H54 (cell line): ENCODE measurements around the gene F13A1.

Experiments used
- DNase-seq: peaks from one replicate; pipeline ENCODE4 v3.0.0; 2011; ENCODE audit warnings: low spot score, mixed read lengths; ENCODE audit not compliant: insufficient read length
- FAIRE-seq: peaks from 3 replicates; lab custom pipeline; 2011; peaks lifted over from hg19 to GRCh38; lab: Jason Lieb, UNC
- POLR2A ChIP-seq: IDR thresholded peaks from 2 replicates; pipeline ENCODE4 v1.6.1; 2011; ENCODE audit warnings: low read depth, mild to moderate bottlenecking, low read length

The F13A1 gene

GRCh38 chr6:6319952-6320811, at the start of gene F13A1:
TSS of gene F13A1 (minus strand) at chr6:6320662. CDS start at chr6:6318664, 1,998 bp downstream.
- DNase-seq (no peak), FAIRE-seq (no peak)
- no peak for TF ChIP-seq POLR2A

- DNase-seq = no peak
- no peak for FAIRE-seq
- TF ChIP-seq POLR2A = no peak
Observed at GRCh38 chr6:6368684-6369052, 48.2 kb upstream of the F13A1 start.

- DNase-seq = no peak
- FAIRE-seq = no peak
Observed at GRCh38 chr6:6368040-6368683, 47.7 kb upstream of the F13A1 start.

GRCh38 chr6:6366803-6367202, 46.3 kb upstream of the F13A1 start:
- no peak for FAIRE-seq
- no peak for DNase-seq
- TF ChIP-seq POLR2A = no peak

More at GRCh38 chr6:6368040-6368683, 47.7 kb upstream of the F13A1 start:
- TF ChIP-seq POLR2A = no peak

- no peak for FAIRE-seq
- no peak for TF ChIP-seq POLR2A
Observed at GRCh38 chr6:6365242-6365641, 44.8 kb upstream of the F13A1 start.

GRCh38 chr6:6362056-6362840, 41.8 kb upstream of the F13A1 start:
- DNase-seq = no peak
- TF ChIP-seq POLR2A = no peak
- no peak for FAIRE-seq

More at GRCh38 chr6:6365242-6365641, 44.8 kb upstream of the F13A1 start:
- no peak for DNase-seq

GRCh38 chr6:6357530-6357929, 37.1 kb upstream of the F13A1 start:
- FAIRE-seq = no peak
- no peak for TF ChIP-seq POLR2A
- DNase-seq = no peak

- no peak for FAIRE-seq
- no peak for TF ChIP-seq POLR2A
Observed at GRCh38 chr6:6357032-6357431, 36.6 kb upstream of the F13A1 start.

GRCh38 chr6:6352772-6353171, 32.3 kb upstream of the F13A1 start:
- no peak for FAIRE-seq
- TF ChIP-seq POLR2A = no peak
- DNase-seq = no peak

More at GRCh38 chr6:6357032-6357431, 36.6 kb upstream of the F13A1 start:
- DNase-seq = no peak

- DNase-seq = no peak
- no peak for TF ChIP-seq POLR2A
- no peak for FAIRE-seq
Observed at GRCh38 chr6:6351511-6352025, 31.1 kb upstream of the F13A1 start.

GRCh38 chr6:6350696-6351095, 30.2 kb upstream of the F13A1 start:
- DNase-seq (no peak), FAIRE-seq (no peak)
- no peak for TF ChIP-seq POLR2A

- FAIRE-seq (no peak), DNase-seq (no peak)
- no peak for TF ChIP-seq POLR2A
Observed at GRCh38 chr6:6348256-6348655, 27.8 kb upstream of the F13A1 start.

GRCh38 chr6:6346427-6347023, 26.1 kb upstream of the F13A1 start:
- DNase-seq (no peak), FAIRE-seq (no peak)
- no peak for TF ChIP-seq POLR2A
